Activated naive CD4-positive, alpha-beta T cell treated with anti-CD3 and anti-CD28 coated beads, Interleukin-2, amount 50 U/mL, for 24 hours (primary cell): ENCODE measurements around the gene PRDX5.
"Not testable (repeated sequence)": the region's sequence is repeated elsewhere in the genome, so short reads cannot be mapped to it uniquely, and the experiment has no call there.

Source experiments
- H3K27ac Mint-ChIP-seq: one replicate; pipeline ENCODE4 v1.8.0; 2021; ENCODE audit warnings: mild to moderate bottlenecking, mixed read lengths
- H3K27me3 Mint-ChIP-seq: one replicate; pipeline ENCODE4 v1.8.0; 2021; ENCODE audit warnings: mixed read lengths
- H3K36me3 Mint-ChIP-seq: one replicate; pipeline ENCODE4 v1.8.0; 2021; ENCODE audit warnings: mixed read lengths
- H3K4me1 Mint-ChIP-seq: one replicate; pipeline ENCODE4 v1.8.0; 2021; ENCODE audit warnings: mixed read lengths
- H3K4me3 Mint-ChIP-seq: one replicate; pipeline ENCODE4 v1.8.0; 2021; ENCODE audit warnings: mild to moderate bottlenecking, mixed read lengths
- H3K9me3 Mint-ChIP-seq: one replicate; pipeline ENCODE4 v1.8.0; 2021; ENCODE audit warnings: mixed read lengths

Gene PRDX5

GRCh38 chr11:64313491-64314145 is 4.3 kb upstream of the PRDX5 start:
- Mint-ChIP-seq H3K9me3 (no peaks in the 10 kb centered on the region), H3K27me3 (no peaks in the 10 kb centered on the region), H3K4me3 (no peak overlapping the region), H3K27ac (no peak overlapping the region), H3K36me3 (peaks cover 9% of the 10 kb centered on the region), H3K4me1 (peaks cover 18% of the 10 kb centered on the region)

DNA sequence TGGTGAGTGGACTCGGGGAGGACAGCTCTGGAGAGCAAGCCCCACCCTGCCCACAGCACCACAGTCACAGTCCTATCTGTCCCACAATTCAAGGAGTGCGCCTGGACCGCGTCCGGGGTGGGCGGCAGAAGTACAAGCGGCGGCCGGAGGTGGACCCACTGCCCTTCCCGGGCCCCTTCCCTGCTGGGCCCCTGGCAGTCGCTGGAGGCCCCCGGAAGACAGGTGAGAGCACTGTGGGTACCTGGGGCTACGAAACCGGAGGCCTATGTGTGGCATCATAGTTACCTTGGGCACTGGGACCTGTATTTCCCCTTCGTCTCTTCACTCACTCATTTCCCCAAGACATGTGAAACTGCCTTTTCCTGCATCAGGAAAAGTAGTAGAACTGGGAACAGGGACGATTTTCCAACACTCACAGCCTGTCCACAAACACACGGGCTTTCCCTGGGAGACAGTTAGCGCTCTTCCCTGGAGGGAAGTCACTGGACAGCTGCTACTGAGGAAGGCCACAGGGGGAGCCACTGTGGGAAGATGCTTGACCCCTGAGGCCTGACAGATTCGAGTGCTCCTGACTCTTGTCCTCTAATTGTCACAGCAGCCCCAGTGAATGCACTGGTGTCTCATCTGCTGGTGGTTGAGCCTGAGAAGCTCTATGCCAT is 3.6 kb upstream of the PRDX5 start:
- no peak overlapping the region for H3K27ac Mint-ChIP-seq
- peaks cover 23% of the 10 kb centered on the region for H3K4me1 Mint-ChIP-seq
- H3K36me3 Mint-ChIP-seq: peaks cover 9% of the 10 kb centered on the region
- no peak overlapping the region for H3K4me3 Mint-ChIP-seq
- H3K27me3 Mint-ChIP-seq: no peaks in the 10 kb centered on the region
- H3K9me3 Mint-ChIP-seq: no peaks in the 10 kb centered on the region

GRCh38 chr11:64314805-64315561 is 2.9 kb upstream of the PRDX5 start:
- Mint-ChIP-seq H3K27me3 (no peaks in the 10 kb centered on the region), H3K4me1 (peaks cover 28% of the 10 kb centered on the region), H3K27ac (no peak overlapping the region), H3K4me3 (peak overlapping the region; percentile 23), H3K9me3 (no peaks in the 10 kb centered on the region), H3K36me3 (peaks cover 9% of the 10 kb centered on the region)

GRCh38 chr11:64315667-64316526 is 2.0 kb upstream of the PRDX5 start:
- H3K36me3 Mint-ChIP-seq, H3K9me3 Mint-ChIP-seq, H3K27me3 Mint-ChIP-seq: not testable (repeated sequence)
- peak overlapping the region; percentile 99 for H3K27ac Mint-ChIP-seq
- peak overlapping the region; percentile 95 for H3K4me3 Mint-ChIP-seq
- H3K4me1 Mint-ChIP-seq: peaks cover 33% of the 10 kb centered on the region

DNA sequence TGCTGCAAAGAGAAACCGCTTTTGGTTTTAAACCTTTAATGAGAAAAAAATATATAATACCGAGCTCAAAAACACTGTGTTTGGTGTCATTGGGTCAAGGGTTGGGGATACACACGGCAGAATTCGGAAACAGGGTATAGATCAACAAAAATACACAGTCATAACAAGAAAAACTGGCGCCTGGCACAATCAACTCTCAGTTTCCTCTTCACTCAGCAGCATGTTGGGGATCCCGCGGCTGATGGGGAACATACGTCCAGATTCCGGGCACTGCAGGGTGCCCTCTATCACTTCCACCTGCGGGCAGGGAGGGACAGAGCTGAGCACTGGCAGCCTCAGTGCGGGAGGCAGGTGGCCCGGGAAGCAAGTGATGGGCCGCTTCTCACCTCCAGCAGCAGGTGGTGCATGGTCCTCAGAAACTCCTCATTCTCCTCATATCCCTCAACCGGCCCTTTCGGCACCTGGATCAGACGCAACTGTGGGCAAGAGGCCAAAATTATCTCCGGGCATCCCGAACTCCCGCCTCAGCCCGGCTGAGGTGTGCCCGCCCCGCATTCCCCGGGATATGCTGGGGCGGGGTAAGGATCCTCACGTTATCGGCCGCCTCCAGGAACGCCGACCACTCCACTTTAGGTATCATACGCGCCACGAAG is 1.1 kb upstream of the PRDX5 start:
- H3K4me3 Mint-ChIP-seq: peak overlapping the region; percentile 95
- peak overlapping the region; percentile 99 for H3K27ac Mint-ChIP-seq
- H3K4me1 Mint-ChIP-seq: peaks cover 33% of the 10 kb centered on the region
- no peaks in the 10 kb centered on the region for H3K9me3 Mint-ChIP-seq
- H3K27me3 Mint-ChIP-seq: no peaks in the 10 kb centered on the region
- peaks cover 9% of the 10 kb centered on the region for H3K36me3 Mint-ChIP-seq

GRCh38 chr11:64317325-64317960 is 478 bp upstream of the PRDX5 start, which contains the start of gene TRMT112:
Gene TRMT112, minus strand, starts transcription at chr11:64317559. Its CDS starts 33 bp downstream, at chr11:64317526.
- no peaks in the 10 kb centered on the region for H3K27me3 Mint-ChIP-seq
- H3K4me1 Mint-ChIP-seq: peaks cover 32% of the 10 kb centered on the region
- peak within 1 kb of the TSS; percentile 95 for H3K4me3 Mint-ChIP-seq
- H3K27ac Mint-ChIP-seq: peak within 1 kb of the TSS; percentile 99
- no peaks in the 10 kb centered on the region for H3K9me3 Mint-ChIP-seq
- peaks cover 9% of the 10 kb centered on the region for H3K36me3 Mint-ChIP-seq

DNA sequence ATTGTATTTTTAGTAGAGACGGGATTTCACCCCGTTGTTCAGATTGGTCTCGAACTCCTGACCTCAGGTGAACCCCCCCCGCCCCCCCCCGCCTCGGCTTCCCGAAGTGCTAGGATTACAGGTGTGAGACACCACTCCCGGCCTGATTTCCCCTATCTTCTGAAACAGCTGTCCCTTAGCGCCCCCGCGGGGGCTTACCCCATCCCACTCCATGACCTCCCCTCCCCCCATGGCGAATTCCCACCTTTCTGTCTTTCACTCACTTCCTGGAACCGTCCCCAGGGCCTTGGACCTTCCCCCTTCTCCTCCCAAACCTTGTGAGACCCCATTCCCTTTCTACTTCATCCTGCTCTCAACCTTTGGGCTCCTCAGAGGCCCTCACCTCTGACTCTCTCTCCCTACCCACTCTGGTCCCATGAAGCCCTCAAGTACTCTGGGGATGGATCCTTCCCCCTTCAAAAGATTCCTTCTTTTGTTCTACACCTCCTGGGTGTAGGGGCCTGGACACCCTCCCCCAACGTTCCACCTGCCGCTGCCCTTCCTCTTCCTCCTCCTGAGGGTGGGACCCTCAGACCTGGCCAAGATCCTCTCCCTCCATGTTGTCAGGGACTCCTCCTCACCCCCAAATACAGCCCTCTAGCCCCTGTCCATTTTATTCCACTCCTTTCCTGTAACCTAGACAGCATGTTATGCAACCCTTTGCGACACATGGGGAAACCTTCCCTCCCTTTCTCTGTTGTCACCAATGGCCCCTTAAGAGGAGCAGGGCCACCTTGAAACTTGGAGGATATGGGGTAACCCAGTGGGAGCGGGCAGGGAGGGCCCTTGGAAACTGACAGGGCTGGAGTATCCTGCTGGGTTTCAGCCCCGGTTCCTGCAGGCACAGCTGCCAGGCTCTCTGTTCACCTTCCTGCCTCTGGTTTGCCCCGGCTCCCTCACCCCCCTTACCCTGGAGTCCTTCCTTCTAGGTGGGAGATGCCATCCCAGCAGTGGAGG is 1.1 kb downstream of the PRDX5 start:
- H3K27ac Mint-ChIP-seq: peak overlapping the region; percentile 99
- peaks cover 9% of the 10 kb centered on the region for H3K36me3 Mint-ChIP-seq
- no peaks in the 10 kb centered on the region for H3K27me3 Mint-ChIP-seq
- peak overlapping the region; percentile 95 for H3K4me3 Mint-ChIP-seq
- H3K4me1 Mint-ChIP-seq: peaks cover 23% of the 10 kb centered on the region
- H3K9me3 Mint-ChIP-seq: no peaks in the 10 kb centered on the region

- Mint-ChIP-seq H3K27me3 (no peaks in the 10 kb centered on the region), H3K4me3 (no peak overlapping the region), H3K9me3 (no peaks in the 10 kb centered on the region), H3K4me1 (peaks cover 20% of the 10 kb centered on the region), H3K27ac (no peak overlapping the region), H3K36me3 (peaks cover 7% of the 10 kb centered on the region)
Measured at GRCh38 chr11:64320556-64320955, 2.6 kb downstream of the PRDX5 start.

- no peak overlapping the region for H3K27ac Mint-ChIP-seq
- no peaks in the 10 kb centered on the region for H3K27me3 Mint-ChIP-seq
- peaks cover 7% of the 10 kb centered on the region for H3K36me3 Mint-ChIP-seq
- H3K4me3 Mint-ChIP-seq: no peak overlapping the region
- peaks cover 20% of the 10 kb centered on the region for H3K4me1 Mint-ChIP-seq
- H3K9me3 Mint-ChIP-seq: no peaks in the 10 kb centered on the region
Measured at GRCh38 chr11:64321026-64321425, 3.1 kb downstream of the PRDX5 start.

GRCh38 chr11:64321533-64321932 is 3.6 kb downstream of the PRDX5 start:
- H3K4me1 Mint-ChIP-seq: peaks cover 20% of the 10 kb centered on the region
- H3K27ac Mint-ChIP-seq: no peak overlapping the region
- H3K27me3 Mint-ChIP-seq: no peaks in the 10 kb centered on the region
- H3K36me3 Mint-ChIP-seq: peaks cover 4% of the 10 kb centered on the region
- H3K9me3 Mint-ChIP-seq: no peaks in the 10 kb centered on the region
- no peak overlapping the region for H3K4me3 Mint-ChIP-seq

- no peaks in the 10 kb centered on the region for H3K36me3 Mint-ChIP-seq
- H3K27me3 Mint-ChIP-seq: no peaks in the 10 kb centered on the region
- H3K9me3 Mint-ChIP-seq: no peaks in the 10 kb centered on the region
- H3K27ac Mint-ChIP-seq: no peak overlapping the region
- peaks cover 20% of the 10 kb centered on the region for H3K4me1 Mint-ChIP-seq
- no peak overlapping the region for H3K4me3 Mint-ChIP-seq
Measured at GRCh38 chr11:64322925-64323260, 5.0 kb downstream of the PRDX5 start.

DNA sequence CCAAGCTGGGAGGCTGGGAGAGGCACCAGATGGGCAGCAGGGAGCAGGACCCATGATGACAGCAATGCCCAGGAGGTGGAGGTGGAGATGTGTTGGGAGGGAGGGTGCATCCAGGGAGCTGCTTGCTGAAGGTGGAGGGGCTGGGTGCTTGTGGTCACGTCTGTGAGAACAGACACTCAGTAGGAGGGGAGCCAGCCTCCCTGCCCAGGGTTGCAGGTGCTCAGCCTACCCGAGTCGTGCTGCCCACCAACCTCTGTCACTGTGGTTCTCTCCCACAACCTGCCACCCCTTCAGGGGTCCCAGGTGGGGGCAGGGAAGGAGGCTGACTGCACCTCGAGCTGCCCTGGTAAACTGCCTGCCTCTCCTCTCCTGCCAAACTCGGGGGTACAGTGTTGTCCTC is 5.5 kb downstream of the PRDX5 start:
- Mint-ChIP-seq H3K9me3 (no peaks in the 10 kb centered on the region), H3K4me1 (peaks cover 20% of the 10 kb centered on the region), H3K4me3 (no peak overlapping the region), H3K27me3 (no peaks in the 10 kb centered on the region), H3K27ac (no peak overlapping the region), H3K36me3 (no peaks in the 10 kb centered on the region)

- not testable (repeated sequence) for H3K27ac Mint-ChIP-seq, H3K27me3 Mint-ChIP-seq, H3K36me3 Mint-ChIP-seq, H3K9me3 Mint-ChIP-seq, H3K4me3 Mint-ChIP-seq
- H3K4me1 Mint-ChIP-seq: peaks cover 17% of the 10 kb centered on the region
Measured at GRCh38 chr11:64323984-64324383, 6.1 kb downstream of the PRDX5 start.
